SK-N-SH (cell line): ENCODE results near the gene CXorf65. TPM values are rescaled to one million over a fixed set of nuclear protein-coding genes. Genes with fewer than 3 reads are reported as not detected.
A peak's percentile ranks its signal among the peaks of the same experiment; 100 is the strongest.

Experiments used
- CTCF ChIA-PET: fragments of 300-600, 350-600 bp; formaldehyde crosslinking; extraction: SDS; loops from one replicate; lab custom pipeline; 2021; lab: Yijun Ruan, JAX
- POLR2A ChIA-PET: fragments of 350-600 bp; sonication (Branson Sonifier 250); formaldehyde crosslinking; extraction: SDS; loops from one replicate; lab custom pipeline; 2020; ENCODE audit warnings: antibody characterized with exemption, inconsistent platforms; lab: Yijun Ruan, JAX
- DNase-seq: peaks from one replicate; pipeline ENCODE4 v3.0.0; 2012
- H2AFZ ChIP-seq: fragments of 200-600 bp; sonication (generic); 2 replicates; pipeline ENCODE4 v1.8.1; 2016; ENCODE audit warnings: antibody characterized with exemption, mild to moderate bottlenecking, low read depth
- H3F3A ChIP-seq: fragments of 200-600 bp; sonication (generic); replicated peaks from 2 replicates; pipeline ENCODE3; 2016; ENCODE audit warnings: antibody characterized with exemption, mild to moderate bottlenecking; ENCODE audit not compliant: insufficient read depth
- H3K27ac ChIP-seq, 2 experiments: fragments of 200-500 bp in 1 of 2; fragments of 200-600 bp in 1 of 2; sonication (Bioruptor generic) in 1 of 2; sonication (generic), shearing (Covaris generic) in 1 of 2; 2 replicates each; pipeline versions ENCODE4 v1.5.1 to v1.6.1; 2014 to 2016; ENCODE audit warnings: low read depth in 2 of 2, inconsistent platforms in 1 of 2, low read length in 1 of 2, mild to moderate bottlenecking in 1 of 2, mixed read lengths in 1 of 2
- H3K27me3 ChIP-seq: fragments of 200-600 bp; sonication (generic), shearing (Covaris generic); 2 replicates; pipeline ENCODE4 v1.6.1; 2016; ENCODE audit warnings: mixed run types; ENCODE audit not compliant: insufficient read depth
- H3K36me3 ChIP-seq, 2 experiments: fragments of 200-500 bp in 1 of 2; fragments of 200-600 bp in 1 of 2; sonication (Bioruptor generic) in 1 of 2; sonication (generic) in 1 of 2; replicated peaks in 1 of 2; 2 replicates each; pipeline versions ENCODE3 to v1.5.1; 2014 to 2016; ENCODE audit warnings: low read length in 1 of 2, mild to moderate bottlenecking in 1 of 2; ENCODE audit not compliant: insufficient read depth in 2 of 2, control insufficient read depth in 1 of 2
- H3K4me1 ChIP-seq, 2 experiments: fragments of 200-500 bp in 1 of 2; fragments of 200-600 bp in 1 of 2; sonication (Bioruptor generic) in 1 of 2; sonication (generic), shearing (Covaris generic) in 1 of 2; 2 replicates each; pipeline versions ENCODE4 v1.5.1 to v1.6.1; 2014 to 2016; ENCODE audit warnings: low read depth in 1 of 2, low read length in 1 of 2, mixed run types in 1 of 2; ENCODE audit not compliant: insufficient read depth in 2 of 2, control insufficient read depth in 1 of 2
- H3K4me2 ChIP-seq: fragments of 200-600 bp; sonication (generic), shearing (Covaris generic); 2 replicates; pipeline ENCODE4 v1.6.1; 2017; ENCODE audit warnings: mixed run types
- H3K4me3 ChIP-seq, 2 experiments: fragments of 200-500 bp in 1 of 2; fragments of 200-600 bp in 1 of 2; sonication (Bioruptor generic) in 1 of 2; sonication (generic), shearing (Covaris generic) in 1 of 2; 2 replicates each; pipeline versions ENCODE4 v1.5.1 to v1.8.1; 2014 to 2016; ENCODE audit warnings: low read depth in 2 of 2, inconsistent platforms in 1 of 2, low read length in 1 of 2, mild to moderate bottlenecking in 1 of 2, mixed read lengths in 1 of 2, moderate library complexity in 1 of 2
- H3K79me2 ChIP-seq: fragments of 200-600 bp; sonication (generic); 2 replicates; pipeline ENCODE4 v1.8.1; 2017; ENCODE audit warnings: mild to moderate bottlenecking; ENCODE audit not compliant: insufficient read depth
- H3K9ac ChIP-seq: fragments of 200-600 bp; sonication (generic); 2 replicates; pipeline ENCODE4 v1.6.1; 2017; ENCODE audit warnings: mixed run types
- H3K9me2 ChIP-seq: fragments of 200-600 bp; sonication (generic); 2 replicates; pipeline ENCODE4 v1.6.1; 2017; ENCODE audit warnings: mixed run types
- H3K9me3 ChIP-seq: fragments of 200-600 bp; sonication (generic); 2 replicates; pipeline ENCODE4 v1.6.1; 2017; ENCODE audit warnings: mixed run types, mild to moderate bottlenecking, moderate library complexity
- H4K20me1 ChIP-seq: fragments of 200-600 bp; sonication (generic); 2 replicates; pipeline ENCODE4 v1.6.1; 2017; ENCODE audit warnings: mild to moderate bottlenecking, mixed run types; ENCODE audit not compliant: insufficient read depth
- CHD2 ChIP-seq: fragments of 150-350 bp; IDR thresholded peaks from 2 replicates; pipeline ENCODE4 v1.6.1; 2018; ENCODE audit warnings: low read length; ENCODE audit not compliant: partially characterized antibody
- EP300 ChIP-seq, 2 experiments: IDR thresholded peaks; 2 replicates each; pipeline versions ENCODE4 v1.4.0 to v1.6.1; 2012; ENCODE audit warnings: borderline replicate concordance in 1 of 2, low read depth in 1 of 2, low read length in 1 of 2
- EZH2phosphoT487 ChIP-seq: fragments of 200-600 bp; sonication (generic); IDR thresholded peaks from 2 replicates; pipeline ENCODE4 v1.6.1; 2017; ENCODE audit warnings: low read depth, mixed run types, mild to moderate bottlenecking, antibody characterized with exemption, moderate library complexity, borderline replicate concordance
- FOXJ3 ChIP-seq: sonication (generic); formaldehyde crosslinking; IDR thresholded peaks from 2 replicates; pipeline ENCODE4 v1.5.1; 2020; ENCODE audit warnings: mild to moderate bottlenecking, missing genetic modification reagents
- FOXM1 ChIP-seq: IDR thresholded peaks from 2 replicates; pipeline ENCODE4 v1.4.0; 2012; ENCODE audit warnings: low read depth, mild to moderate bottlenecking
- GATA2 ChIP-seq: sonication (generic); formaldehyde crosslinking; IDR thresholded peaks from 2 replicates; pipeline ENCODE4 v1.5.0; 2020; ENCODE audit warnings: mild to moderate bottlenecking, missing genetic modification reagents
- MEF2A ChIP-seq: IDR thresholded peaks from 2 replicates; pipeline ENCODE4 v1.4.0; 2012; ENCODE audit warnings: low read depth, borderline replicate concordance
- MXI1 ChIP-seq: IDR thresholded peaks from 2 replicates; pipeline ENCODE4 v1.6.1; 2012; ENCODE audit warnings: mild to moderate bottlenecking, low read depth, low read length, improper control_type of control experiment
- NFIC ChIP-seq: IDR thresholded peaks from 2 replicates; pipeline ENCODE4 v1.4.0; 2012; ENCODE audit warnings: borderline replicate concordance
- NRF1 ChIP-seq: IDR thresholded peaks from 2 replicates; pipeline ENCODE4 v1.6.1; 2012; ENCODE audit warnings: low read depth, mild to moderate bottlenecking, low read length
- PBX3 ChIP-seq: IDR thresholded peaks from 2 replicates; pipeline ENCODE4; 2012
- RAD21 ChIP-seq: IDR thresholded peaks from 2 replicates; pipeline ENCODE4 v1.6.1; 2012; ENCODE audit warnings: mild to moderate bottlenecking, low read length
- RFX5 ChIP-seq: IDR thresholded peaks from 2 replicates; pipeline ENCODE4 v1.6.1; 2012; ENCODE audit warnings: mild to moderate bottlenecking, improper control_type of control experiment, low read length
- RXRA ChIP-seq: IDR thresholded peaks from 2 replicates; pipeline ENCODE4 v1.4.0; 2012; ENCODE audit warnings: low read depth, mild to moderate bottlenecking, borderline replicate concordance
- SIN3A ChIP-seq: IDR thresholded peaks from 2 replicates; pipeline ENCODE4 v1.6.1; 2012; ENCODE audit warnings: low read depth, mild to moderate bottlenecking, low read length, moderate library complexity, borderline replicate concordance
- TAF1 ChIP-seq: IDR thresholded peaks from 2 replicates; pipeline ENCODE4 v1.6.1; 2012; ENCODE audit warnings: low read depth, mild to moderate bottlenecking, low read length, moderate library complexity, borderline replicate concordance
- TCF12 ChIP-seq: IDR thresholded peaks from 2 replicates; pipeline ENCODE4 v1.4.0; 2012
- TEAD4 ChIP-seq: IDR thresholded peaks from 2 replicates; pipeline ENCODE4 v1.4.0; 2012; ENCODE audit warnings: mild to moderate bottlenecking, borderline replicate concordance; ENCODE audit not compliant: insufficient read depth
- YY1 ChIP-seq: IDR thresholded peaks from 2 replicates; pipeline ENCODE4 v1.4.0; 2012; ENCODE audit warnings: low read depth, mild to moderate bottlenecking
- WGBS: methylation state at CpG from one replicate; pipeline ENCODE4 v1.1.6; 2017; ENCODE audit warnings: low lambda C conversion rate; 5-methylcytosine and 5-hydroxymethylcytosine counted together
- polyA plus RNA-seq, 3 experiments: library from polyadenylated mRNA; depleted of rRNA; stranded (reverse); fragments of >200 nt; gene quantifications; 2 replicates each; pipeline ENCODE4 v1.2.3, GENCODE V29; 2012
- TF ChIP-seq, protein P1 (sequence below): fragments of 200-600 bp; sonication (generic); IDR thresholded peaks from 2 replicates; pipeline ENCODE4 v1.6.1; 2017; ENCODE audit warnings: antibody characterized with exemption, mild to moderate bottlenecking, moderate library complexity

The CXorf65 gene
- polyA plus RNA-seq, 1 of the 3 experiments (the other 2 are of a cell fraction) = not detected

DNA sequence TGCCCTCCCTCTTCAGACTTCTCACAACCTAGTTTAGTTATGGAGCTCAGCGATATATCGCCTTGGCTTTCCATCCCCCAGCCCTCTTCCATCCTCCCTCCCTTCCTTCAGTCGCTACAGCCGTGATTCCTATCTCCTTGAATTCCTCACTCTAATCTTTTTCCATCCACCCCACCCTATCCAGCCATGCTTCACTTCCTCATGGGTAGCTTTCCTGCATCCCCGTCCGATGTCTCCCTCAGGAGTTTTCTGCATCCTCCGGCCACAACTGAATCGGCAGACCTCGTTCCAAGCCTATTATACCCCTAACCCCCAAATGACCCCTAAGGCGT lies 38.9 kb downstream of the CXorf65 start:
- H3K9me3 ChIP-seq = no peaks in the 10 kb centered on the region; the same call in 1 of the 2 replicates
- 3% methylated on average over 10 of the region's 10 CpGs for WGBS
- no peaks in the 10 kb centered on the region for H3K9me2 ChIP-seq
- peak overlapping the region; percentile 62 to 71 for H3K4me3 ChIP-seq
- H3K9ac ChIP-seq = peak overlapping the region; percentile 78
- no peaks in the 10 kb centered on the region for H3K4me1 ChIP-seq
- CTCF ChIA-PET = interaction anchor here (1.3 kb wide), 1 partner anchor 61 kb away, joined by 3 read pairs; no protein-coding TSS in a partner anchor
- DNase-seq = no peak
- no peaks in the 10 kb centered on the region for H4K20me1 ChIP-seq
- H3K79me2 ChIP-seq = peaks cover 48% of the 10 kb centered on the region
- H3K4me2 ChIP-seq = peak overlapping the region; percentile 63
- TF ChIP-seq GATA2 (CRISPR knock-in tag) = no peak
- TF ChIP-seq EP300 (IDR thresholded peaks at IDR 0.05; ENCODE audit: borderline replicate concordance in 1 of 2, low read depth in 1 of 2, low read length in 1 of 2) = no peak
- no peak for TF ChIP-seq NRF1
- no peak for TF ChIP-seq RAD21
- no peak for TF ChIP-seq SIN3A
- no peak for TF ChIP-seq YY1
- TF ChIP-seq, protein P1, sequence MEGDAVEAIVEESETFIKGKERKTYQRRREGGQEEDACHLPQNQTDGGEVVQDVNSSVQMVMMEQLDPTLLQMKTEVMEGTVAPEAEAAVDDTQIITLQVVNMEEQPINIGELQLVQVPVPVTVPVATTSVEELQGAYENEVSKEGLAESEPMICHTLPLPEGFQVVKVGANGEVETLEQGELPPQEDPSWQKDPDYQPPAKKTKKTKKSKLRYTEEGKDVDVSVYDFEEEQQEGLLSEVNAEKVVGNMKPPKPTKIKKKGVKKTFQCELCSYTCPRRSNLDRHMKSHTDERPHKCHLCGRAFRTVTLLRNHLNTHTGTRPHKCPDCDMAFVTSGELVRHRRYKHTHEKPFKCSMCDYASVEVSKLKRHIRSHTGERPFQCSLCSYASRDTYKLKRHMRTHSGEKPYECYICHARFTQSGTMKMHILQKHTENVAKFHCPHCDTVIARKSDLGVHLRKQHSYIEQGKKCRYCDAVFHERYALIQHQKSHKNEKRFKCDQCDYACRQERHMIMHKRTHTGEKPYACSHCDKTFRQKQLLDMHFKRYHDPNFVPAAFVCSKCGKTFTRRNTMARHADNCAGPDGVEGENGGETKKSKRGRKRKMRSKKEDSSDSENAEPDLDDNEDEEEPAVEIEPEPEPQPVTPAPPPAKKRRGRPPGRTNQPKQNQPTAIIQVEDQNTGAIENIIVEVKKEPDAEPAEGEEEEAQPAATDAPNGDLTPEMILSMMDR = no peak
- no peak for TF ChIP-seq NFIC
- TF ChIP-seq TAF1 = no peak
- no peak for TF ChIP-seq FOXJ3 (CRISPR knock-in tag)
- TF ChIP-seq MXI1 = no peak
- no peak for TF ChIP-seq PBX3
- TF ChIP-seq FOXM1 = no peak
- TF ChIP-seq EZH2phosphoT487 = no peak
- TF ChIP-seq RFX5 = no peak
- TF ChIP-seq CHD2 = no peak
- TF ChIP-seq RXRA = no peak
- TF ChIP-seq TEAD4 = no peak
- no peak for TF ChIP-seq MEF2A
- TF ChIP-seq TCF12 = no peak
- POLR2A ChIA-PET = no interaction called here
- H3K27me3 ChIP-seq = peaks cover 6% of the 10 kb centered on the region; the same call in 1 of the 2 replicates
- peak overlapping the region; percentile 65 to 81 for H3K27ac ChIP-seq
- H2AFZ ChIP-seq = peak overlapping the region; percentile 70
- peaks cover 0 to 6% of the 10 kb centered on the region in 2 experiments for H3K36me3 ChIP-seq
- no peaks in the 10 kb centered on the region for H3F3A ChIP-seq
